CD4-positive, alpha-beta T cell treated with Interleukin-15 for 4 hours (primary cell): ENCODE data around the gene MAP7D1.
"Not testable (repeated sequence)": the region's sequence is repeated elsewhere in the genome, so short reads cannot be mapped to it uniquely, and the experiment has no call there.

Source experiments
- DNase-seq: peaks from one replicate; pipeline ENCODE4 v3.0.0-alpha.2; 2020; ENCODE audit warnings: low spot score

Gene MAP7D1

DNA sequence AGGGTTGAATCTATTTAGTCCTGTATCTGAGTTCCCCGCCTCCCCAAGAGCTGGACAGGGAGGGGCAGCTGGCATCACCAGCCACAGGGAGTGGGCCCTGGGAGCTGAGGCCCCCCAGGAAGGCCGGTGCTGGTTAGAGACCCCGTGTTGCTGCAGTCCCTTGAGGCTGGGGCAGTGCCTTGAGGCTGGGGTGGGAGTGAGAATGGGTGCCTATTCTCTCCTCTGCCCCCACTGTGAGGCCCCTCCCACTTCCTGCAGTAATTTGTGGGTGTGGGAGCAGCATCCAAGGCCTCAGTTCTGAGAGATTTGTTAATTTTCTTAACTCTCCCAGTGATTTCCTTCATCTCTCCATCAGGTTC, 4.1 kb upstream of the MAP7D1 start:
- peak; percentile 64 for DNase-seq

DNA sequence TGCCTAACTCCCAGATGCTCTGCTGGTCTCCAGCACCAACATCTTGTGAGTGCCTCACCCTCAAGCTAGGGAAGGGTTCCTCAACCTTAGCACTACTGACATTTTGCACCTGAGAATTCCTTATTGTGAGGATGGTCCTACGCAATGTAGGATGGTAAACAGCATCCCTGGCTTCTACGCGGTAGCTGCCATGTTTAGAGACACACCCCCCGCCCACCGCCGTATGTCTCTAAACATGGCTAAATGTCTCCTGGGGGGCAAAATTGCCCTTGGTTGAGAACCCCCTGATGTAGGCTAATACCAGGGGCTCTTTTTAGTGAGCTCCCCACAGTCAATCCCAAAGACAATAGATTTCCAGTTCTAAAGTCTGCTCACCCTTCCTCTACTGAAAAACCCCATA, 2.5 kb upstream of the MAP7D1 start:
- no peak for DNase-seq

DNA sequence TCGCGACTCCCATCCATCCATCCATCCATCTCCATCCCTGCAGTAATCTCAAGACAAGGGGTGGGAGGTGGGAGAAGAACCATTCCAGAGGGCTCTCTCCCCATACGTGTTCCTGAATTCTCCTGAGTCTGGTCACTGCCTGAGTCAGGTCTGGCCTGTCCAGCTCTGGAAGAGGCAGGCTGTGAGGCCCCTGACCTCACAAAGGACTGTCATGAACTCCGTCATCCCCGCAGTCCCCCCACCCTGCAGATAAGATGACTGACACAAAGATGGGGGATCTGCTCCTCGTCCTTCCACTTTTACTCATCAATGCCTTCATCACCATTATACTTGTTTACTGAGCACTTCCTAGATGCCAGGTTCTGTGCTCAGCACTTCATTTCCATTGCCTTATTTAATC, 1.6 kb upstream of the MAP7D1 start:
- DNase-seq = no peak

DNA sequence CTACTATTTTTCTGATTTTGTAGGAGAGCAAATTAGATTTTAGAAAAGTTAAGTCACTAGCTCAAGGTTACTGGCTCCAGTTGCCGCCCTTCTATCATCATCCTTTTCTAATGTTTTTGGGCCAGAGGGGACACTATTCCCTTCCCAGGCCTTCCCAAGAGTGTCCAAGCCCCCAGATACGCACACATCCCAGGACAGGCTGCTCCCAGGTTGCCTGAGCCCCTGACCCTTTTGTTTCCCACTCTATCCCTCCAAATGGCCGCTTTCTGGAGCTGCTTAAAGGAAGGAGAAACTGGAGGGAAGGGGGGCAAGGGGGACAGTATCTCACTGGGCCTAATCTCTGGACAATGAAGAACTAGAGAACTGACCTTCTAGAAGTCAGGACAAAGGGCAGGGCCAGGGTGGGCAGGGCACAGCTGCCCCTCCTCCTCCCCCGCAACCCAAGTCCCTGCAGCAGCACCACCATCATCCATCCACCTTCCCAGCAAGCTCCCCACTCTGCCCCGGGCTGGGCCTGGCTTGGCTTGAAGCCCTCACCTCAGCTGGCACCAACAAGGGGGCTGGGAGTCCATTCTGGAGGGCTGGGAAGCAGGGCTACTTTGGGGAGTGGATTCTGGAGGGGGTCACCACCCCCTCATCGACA, 1.1 kb upstream of the MAP7D1 start:
- no peak for DNase-seq

DNA sequence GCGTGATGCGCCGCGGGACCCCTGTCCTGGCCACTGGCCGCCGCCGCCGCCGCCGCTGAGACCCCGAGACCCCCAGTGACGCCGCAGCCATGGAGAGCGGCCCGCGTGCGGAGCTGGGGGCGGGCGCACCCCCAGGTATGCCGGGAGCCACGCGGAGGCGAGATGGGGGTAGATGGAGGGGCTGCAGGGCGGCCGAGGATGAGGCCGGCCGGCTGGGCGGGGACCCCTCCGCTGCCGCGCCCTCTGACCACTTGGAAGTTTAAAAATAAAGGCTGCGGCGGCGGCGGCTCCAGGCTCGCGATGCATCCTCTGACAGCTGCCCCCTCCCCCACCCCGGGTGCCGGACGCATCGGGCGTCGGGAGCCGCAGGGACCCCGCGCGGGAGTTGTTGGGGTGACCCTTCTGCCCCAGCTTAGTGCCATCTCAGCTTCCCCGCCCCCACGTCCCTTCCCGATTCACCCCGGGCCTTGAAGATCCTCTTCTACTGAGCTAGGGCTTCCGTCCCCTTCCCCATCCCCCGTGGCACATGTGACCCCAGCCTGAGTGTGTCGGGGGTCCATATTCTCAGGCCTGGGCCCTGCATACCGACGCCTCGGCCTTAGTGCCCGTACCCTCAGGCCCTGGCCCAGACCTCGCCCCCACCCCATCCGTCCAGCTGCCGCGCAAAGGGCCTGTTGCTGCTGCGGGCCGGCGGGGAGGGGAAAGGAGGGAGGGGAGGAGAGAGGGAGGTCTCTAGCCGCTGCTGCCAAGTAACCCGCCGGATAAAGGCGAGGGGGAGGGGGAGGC, 562 bp downstream of the MAP7D1 start:
- peak; percentile 47 for DNase-seq

DNA sequence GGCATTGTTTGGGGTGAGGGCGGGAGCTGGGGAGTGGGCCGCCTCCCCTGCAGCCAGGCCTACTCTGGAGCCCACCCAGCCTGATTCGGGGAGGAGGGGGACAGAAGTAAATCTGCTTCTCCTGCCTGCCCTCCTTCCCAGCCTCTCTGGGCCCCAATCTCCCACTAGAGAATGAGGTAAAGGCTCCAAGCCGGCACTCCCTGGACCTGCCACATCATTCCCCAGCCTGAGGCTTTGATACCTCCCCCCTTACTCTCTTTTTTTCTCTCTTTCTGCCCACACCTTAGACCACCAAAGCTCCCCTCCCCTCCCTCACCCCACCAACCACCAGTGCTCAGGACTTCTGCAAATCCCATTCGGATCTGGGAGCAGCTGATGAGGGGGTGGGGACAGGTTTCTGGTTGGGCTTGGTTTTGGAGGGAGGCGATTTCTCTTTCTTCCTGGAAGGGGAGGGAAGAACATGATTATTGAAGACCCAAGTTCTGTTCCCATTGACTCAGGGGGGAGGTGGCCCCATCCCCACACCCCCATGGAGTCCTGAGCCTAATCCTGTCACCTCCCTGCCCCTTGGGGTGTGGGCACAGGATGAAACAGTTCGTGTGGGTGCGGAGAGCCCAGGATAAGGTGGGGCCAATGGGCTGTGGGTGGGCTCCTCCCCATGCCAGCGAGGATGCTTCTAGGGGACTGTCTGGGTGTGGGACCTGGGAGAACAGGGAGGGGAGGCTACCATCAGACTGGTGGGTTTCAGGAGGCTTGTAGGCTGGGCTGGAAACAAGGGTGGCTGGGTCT, 1.3 kb downstream of the MAP7D1 start:
- no peak for DNase-seq

DNA sequence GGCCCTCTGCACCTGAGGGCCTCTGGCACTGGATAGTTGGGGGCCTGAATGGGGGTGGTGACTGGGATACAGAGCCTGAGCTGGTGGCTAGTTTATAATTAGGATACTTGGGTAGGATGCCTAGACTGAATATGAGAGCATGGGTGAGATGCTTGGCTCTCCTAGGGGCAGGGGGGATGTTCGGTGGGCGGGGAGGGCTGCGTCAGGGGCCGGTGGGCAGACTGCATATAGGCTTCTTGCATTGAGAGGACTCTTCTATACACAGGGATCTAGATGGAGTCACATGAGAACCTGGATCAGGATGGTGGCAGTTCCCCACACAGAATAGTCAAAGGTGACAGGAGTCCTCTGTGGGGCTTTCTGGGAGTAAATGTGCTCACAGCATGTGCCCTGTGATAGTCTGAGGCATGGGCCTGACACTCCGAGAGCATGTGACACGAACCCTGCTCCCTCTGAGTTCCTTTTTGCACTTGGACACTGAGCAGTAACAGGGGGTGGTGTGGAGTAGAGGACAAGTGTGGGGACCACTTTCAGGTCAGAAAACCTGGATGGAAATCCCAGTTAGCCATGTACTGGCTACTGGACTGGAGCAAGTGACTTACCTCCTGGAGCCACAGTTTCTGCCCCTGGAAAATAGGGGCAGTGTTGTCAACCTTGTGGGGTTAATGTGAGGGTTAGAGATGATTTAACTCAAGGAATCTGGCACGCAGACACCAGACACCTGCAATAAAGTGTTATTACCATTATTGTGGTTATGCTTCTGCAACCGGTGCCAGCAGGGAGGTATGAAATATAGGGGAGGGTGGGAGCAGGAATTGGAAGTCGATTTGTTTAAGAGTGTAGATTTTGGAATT, 2.2 kb downstream of the MAP7D1 start:
- DNase-seq = no peak

DNA sequence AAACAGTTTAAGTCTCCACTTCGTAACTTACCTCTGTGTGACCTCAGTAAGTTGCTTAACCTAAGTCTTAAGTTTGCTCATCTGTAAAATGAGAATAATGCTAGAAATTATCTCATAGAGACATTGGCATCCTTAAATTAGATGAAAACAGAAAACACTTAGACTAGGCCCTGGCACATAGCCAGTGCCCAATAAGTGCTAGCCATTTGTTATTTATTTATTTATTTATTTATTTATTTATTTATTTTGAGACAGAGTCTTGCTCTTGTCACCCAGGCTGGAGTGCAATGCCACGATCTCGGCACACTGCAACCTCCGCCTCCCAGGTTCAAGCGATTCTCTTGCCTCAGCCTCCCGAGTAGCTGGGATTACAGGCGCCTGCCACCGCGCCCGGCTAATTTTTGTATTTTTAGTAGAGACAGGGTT, 2.9 kb downstream of the MAP7D1 start:
- not testable (repeated sequence) for DNase-seq

DNA sequence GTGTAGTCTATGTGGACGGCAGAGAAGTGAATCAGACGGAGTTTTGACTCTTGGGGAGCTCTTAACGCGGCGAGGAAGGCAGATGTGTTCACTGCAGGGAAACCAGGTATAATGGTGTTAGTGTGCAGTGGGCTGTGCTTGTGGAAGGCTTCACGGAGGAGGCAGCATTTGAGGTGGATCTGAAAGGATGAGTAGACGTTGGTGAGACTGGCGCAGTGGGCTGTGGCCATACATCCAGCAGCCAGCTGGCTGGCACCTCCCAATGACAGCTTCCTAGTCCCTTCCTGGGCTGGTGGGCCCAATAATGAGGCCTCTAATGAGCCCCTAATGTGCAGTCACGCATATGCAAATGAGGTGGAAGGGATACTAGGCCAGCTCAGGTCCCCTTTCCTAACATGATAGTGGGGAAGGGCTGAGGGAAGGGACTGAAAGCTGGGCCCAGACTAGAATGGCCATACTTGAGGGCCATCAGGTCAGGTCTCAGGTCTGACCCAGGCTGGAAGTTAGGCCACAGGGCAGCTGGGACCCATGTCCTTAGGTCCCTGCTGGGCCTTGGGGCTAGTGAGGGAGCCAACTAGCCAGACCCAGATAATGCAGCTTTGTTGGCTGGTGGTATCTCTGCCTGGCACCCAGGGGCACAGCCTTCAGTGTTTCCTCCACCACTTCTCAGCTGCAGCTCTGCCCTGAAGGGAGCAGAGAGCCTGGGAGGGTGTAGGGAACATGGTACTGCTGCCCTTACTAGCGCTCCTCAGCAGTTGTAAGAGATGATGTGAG, 3.8 kb downstream of the MAP7D1 start:
- no peak for DNase-seq

DNA sequence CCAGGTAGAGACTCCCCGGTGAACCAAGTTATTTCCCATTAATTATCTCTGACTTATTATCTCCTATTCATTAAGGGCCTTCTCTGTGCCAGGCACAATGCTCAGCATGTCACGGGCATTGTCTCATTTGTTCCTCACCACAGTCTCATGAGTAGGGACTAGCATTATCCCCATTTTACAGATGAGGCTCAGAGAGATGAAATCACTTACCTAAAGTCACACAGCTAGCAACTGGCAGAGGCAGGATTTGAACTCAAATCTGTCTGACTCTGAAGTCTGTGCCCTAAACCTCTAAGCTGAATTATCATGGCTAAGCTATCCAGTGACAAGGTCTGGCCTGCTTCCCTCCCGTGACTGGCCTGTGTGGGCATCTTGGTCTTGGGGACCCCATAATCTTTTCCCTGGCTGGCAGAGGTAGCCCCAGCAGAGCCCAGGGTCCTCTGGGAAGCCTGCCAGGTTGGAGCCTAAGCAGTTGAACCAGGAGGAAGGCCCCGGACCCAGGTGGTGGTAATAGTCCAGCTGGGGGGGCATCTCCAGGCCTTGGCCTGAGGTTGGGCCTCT, 4.5 kb downstream of the MAP7D1 start:
- no peak for DNase-seq

DNA sequence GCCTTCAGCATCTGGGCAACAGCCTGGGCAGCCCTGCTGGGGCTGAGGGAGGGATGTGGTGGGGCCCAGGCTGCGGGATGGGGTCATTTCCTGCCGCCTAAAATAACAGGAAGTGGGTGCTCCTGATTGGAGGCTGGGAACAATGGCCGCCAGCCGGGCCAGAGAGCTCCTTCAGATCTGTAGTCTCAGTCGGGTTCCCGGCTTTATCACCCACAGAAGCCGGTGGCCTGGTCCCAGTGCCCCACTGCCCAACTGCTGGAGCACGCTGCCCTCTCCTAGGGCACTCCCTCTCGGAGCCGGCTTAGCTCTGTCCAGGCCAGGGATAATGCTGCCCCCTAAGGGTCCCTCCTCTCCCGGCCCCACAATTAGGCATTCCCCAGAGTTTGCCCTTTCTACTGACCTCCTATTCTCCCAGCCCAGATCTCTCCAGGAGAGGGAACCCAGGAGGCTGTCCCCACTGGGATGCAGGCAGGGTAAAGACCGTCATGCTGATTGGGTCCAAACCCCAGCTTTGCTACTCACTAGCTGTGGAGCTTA, 5.1 kb downstream of the MAP7D1 start:
- DNase-seq = peak; percentile 47

DNA sequence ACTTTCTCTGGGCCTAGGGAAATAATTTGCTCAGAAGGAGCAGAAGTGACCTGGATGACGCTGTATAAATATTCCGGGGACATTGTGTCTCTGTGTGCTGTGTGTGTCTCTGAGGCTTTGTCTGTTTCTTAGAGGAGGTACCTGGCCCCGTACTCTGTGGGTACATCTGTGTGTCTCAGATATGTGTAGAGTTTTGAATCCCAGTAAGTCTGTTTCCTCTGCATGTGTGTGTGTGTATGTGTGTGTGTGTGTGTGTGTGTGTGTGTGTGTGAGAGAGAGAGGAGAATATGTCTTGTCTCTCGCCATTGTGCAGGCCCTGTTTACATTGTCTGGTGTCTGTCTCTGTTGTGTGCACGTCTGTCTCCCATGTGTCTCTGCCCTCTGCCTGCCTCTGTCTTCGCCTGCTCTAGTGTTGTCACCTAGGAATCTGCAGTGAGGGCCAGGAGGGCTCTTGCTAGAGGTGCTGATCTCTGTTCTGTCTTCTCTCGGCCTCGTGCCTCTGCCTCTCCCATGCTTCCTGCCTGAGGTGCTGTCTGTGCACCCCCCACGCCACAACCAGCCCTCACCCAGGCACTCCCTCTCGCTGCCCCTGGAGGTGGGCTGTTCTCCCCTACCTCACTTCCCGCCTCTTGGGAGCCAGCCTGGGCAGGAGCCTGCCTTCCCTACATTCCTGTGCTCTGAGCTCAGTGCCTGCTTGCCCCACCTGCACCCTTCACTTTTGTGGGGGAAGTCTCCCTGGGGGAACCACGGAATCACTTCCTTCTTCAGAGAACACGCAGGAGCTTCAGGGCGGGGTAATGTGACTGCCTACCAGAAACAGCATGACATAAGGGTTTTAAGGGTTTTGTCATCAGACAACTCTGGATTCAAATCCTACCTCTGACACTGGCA, 5.9 kb downstream of the MAP7D1 start:
- peak; percentile 28 for DNase-seq

DNA sequence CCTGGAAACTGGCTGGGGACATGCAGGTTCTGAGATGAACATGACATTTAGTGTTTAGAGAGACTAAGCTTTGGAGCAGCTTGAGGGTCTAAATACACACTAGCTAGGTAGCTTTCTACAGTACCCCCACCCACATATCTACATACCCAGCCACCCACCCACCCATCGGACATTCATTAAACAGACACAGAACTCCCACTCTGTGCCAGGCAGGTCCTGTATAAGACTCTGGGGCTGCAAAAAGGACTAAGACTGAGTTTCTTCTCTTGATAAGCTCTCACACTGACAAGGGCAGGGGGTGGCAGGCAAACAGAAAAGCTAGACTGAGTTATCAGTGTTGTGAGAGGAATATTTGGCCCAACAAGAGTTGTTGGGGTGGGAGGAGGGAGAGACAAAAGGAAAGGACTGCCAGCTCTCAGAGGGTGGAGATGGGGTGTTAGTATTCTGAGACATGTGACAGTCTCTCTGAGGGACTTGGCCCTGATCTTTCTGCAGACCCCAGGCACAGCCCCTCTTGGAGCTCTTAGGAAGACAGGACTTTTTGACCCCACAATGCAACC, 6.8 kb downstream of the MAP7D1 start:
- DNase-seq = no peak

DNA sequence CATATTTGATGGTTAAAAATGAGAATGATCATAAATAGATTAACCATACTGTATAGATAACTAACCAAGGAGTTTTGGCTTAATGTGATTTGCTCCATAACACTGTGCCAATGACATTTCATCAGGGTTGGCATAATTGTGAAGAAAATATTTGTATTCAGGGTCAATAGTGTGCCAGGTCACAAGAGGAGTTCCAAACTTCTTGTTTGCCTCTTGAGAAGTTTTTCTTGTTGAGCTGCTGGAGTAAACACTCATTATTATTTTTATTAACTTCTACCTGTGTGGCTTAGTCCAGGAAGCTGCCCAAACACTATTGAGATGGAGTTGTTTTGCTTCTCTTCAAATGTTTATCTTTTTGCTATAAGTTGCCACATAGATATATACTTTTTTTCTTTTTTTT, 7.5 kb downstream of the MAP7D1 start:
- DNase-seq = no peak

DNA sequence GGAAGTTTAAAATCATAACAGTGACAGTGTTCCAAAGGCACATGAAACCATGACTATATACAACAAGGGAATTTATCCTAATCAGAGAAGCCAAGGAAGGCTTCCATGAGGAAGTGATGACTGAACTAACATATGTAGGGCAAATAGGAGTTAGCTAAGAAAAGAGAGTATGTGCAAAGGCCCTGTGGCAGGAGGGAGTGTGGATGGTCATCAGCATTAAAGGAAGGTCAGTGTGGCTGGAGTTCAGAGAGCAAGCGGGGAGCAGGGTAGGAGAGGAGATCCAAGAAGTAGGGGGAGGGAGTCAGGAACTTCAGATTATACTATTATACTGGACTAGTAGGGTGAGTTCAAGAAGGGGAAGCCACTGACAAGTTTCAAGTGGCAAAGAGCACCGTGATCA, 8.4 kb downstream of the MAP7D1 start:
- no peak for DNase-seq

DNA sequence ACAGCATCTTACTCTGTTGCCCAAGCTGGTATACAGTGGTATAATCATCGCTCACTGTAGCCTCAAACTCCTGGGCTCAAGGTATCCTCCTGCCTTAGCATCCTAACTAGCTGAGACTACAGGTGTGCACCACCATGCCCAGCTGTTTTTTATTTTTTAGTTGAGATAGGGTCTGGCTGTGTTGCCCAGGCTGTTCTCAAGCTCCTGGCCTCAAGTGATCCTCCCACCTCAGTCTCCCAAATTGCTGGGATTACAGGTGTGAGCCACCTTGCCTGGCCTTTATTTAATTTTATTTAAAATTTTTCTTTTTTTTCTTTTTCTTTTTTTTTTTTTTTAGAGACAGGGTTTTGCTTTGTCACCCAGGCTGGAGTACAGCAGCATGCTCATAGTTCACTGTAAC, 9.2 kb downstream of the MAP7D1 start:
- no peak for DNase-seq

DNA sequence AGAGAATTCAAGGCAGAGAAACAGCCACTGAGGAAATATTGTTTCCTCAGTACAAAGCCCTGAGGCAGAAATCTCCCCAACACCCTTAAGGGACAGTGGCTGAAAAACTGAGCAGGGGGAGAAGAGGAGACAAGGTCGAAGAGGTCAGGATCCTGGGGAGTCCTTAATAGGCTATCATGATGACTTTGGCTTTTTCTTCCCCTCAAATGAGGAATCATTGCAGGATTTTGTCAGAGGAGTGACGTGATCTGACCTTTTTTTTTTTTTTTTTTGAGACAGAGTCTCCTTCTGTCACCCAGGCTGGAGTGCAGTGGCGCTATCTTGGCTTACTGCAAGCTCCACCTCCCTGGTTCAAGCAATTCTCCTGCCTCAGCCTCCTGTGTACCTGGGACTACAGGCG, 10.2 kb downstream of the MAP7D1 start:
- no peak for DNase-seq

DNA sequence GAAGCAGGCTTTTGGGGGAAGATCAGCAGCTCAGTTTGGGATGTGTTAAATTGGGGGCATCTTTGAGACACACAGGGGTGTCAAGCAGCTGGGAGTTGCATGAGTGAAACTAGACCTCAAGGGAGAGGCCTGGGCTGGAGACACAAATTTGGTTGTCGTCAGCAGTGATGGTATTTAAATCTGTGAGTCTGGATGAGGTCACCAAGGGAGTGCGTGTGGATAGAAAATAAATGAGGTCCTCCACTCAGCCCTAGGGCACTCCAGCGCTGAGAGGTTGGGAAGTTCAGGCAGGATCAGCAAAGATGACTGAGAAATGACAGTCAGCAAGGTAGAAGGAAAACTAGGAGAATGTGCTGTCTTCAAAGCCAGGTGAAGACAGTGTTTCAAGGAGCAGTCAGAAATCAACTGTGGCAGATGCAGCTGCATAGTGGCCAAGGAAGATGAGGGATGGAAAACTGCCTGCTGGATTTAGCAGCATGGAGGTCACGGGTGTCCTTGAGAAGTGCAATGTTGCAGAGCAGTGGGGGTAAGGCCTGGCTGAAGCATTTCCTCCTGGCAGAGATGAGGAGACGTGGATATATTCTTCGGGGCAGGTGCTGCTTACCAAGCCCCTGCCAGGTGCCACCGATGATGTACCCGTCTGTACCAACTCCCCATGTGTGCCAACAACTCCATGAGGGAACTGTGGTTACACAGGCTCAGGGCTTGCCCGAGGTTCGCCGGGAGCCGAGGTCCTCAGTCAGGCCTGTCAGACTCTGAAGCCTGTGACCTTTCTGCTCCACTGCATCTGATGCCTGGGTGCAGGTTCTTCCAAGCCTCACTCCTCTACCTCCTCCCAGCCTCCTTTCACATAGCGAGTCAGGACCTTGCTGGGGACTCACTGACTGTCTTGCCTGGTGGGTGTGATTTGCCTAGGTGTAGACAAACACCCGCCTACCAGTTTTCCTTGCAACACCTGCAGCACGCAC, 11.3 kb downstream of the MAP7D1 start:
- no peak for DNase-seq
